NT2/D1 (cell line): ENCODE results near the gene CHID1.

Source experiments
- DNase-seq: peaks from one replicate; pipeline ENCODE4 v3.0.0-alpha.2; 2011; ENCODE audit warnings: low read depth, low spot score
- H3K27me3 ChIP-seq: 2 replicates; pipeline ENCODE4 v1.6.0; 2011; ENCODE audit warnings: mild to moderate bottlenecking; ENCODE audit not compliant: insufficient read length, insufficient read depth
- H3K36me3 ChIP-seq: 2 replicates; pipeline ENCODE4 v1.6.1; 2011; ENCODE audit warnings: mild to moderate bottlenecking, low read length, mixed read lengths; ENCODE audit not compliant: insufficient read depth, insufficient read length
- H3K4me1 ChIP-seq: 2 replicates; pipeline ENCODE4 v1.5.1; 2011; ENCODE audit not compliant: insufficient read depth, insufficient read length
- H3K4me3 ChIP-seq: 2 replicates; pipeline ENCODE4 v1.5.1; 2011; ENCODE audit warnings: low read depth; ENCODE audit not compliant: insufficient read length
- H3K9ac ChIP-seq: 2 replicates; pipeline ENCODE4 v1.6.0; 2011; ENCODE audit warnings: low read depth; ENCODE audit not compliant: insufficient read length
- H3K9me3 ChIP-seq: 2 replicates; pipeline ENCODE4 v1.5.1; 2011; ENCODE audit warnings: mild to moderate bottlenecking, low read length; ENCODE audit not compliant: insufficient read depth
- SUZ12 ChIP-seq: IDR thresholded peaks from 2 replicates; pipeline ENCODE4 v1.6.1; 2011; ENCODE audit not compliant: insufficient read length, insufficient read depth; ENCODE audit errors: extremely low read depth
- YY1 ChIP-seq: IDR thresholded peaks from 2 replicates; pipeline ENCODE4 v1.6.1; 2011; ENCODE audit not compliant: insufficient read length, insufficient read depth
- ZNF274 ChIP-seq: IDR thresholded peaks from 2 replicates; pipeline ENCODE4 v1.6.1; 2011; ENCODE audit warnings: mild to moderate bottlenecking, low read depth, low read length

The CHID1 gene

GRCh38 chr11:954392-955153 lies 44.0 kb upstream of the CHID1 start:
- no peak for DNase-seq
- Histone ChIP-seq H3K4me1 (peaks cover 8% of the 10 kb centered on the region), H3K27me3 (no peaks in the 10 kb centered on the region), H3K9me3 (peaks cover 7% of the 10 kb centered on the region; the same call in 1 of the 2 replicates), H3K9ac (peak overlapping the region; percentile 58), H3K4me3 (no peak overlapping the region), H3K36me3 (peaks cover 50% of the 10 kb centered on the region)
- TF ChIP-seq YY1 (no peak), SUZ12 (no peak), ZNF274 (no peak)

GRCh38 chr11:953512-953911 lies 42.9 kb upstream of the CHID1 start:
- no peak overlapping the region for H3K4me3 ChIP-seq
- peaks cover 14% of the 10 kb centered on the region; the same call in 1 of the 2 replicates for H3K9me3 ChIP-seq
- peaks cover 8% of the 10 kb centered on the region for H3K4me1 ChIP-seq
- no peak for TF ChIP-seq YY1
- TF ChIP-seq SUZ12: no peak
- no peak for TF ChIP-seq ZNF274
- DNase-seq: no peak
- H3K9ac ChIP-seq: no peak overlapping the region
- H3K36me3 ChIP-seq: peaks cover 48% of the 10 kb centered on the region
- H3K27me3 ChIP-seq: no peaks in the 10 kb centered on the region

- TF ChIP-seq YY1 (no peak), ZNF274 (no peak), SUZ12 (no peak)
- H3K4me1 ChIP-seq: peaks cover 8% of the 10 kb centered on the region
Observed at GRCh38 chr11:952406-953385, 42.1 kb upstream of the CHID1 start.

GRCh38 chr11:951507-951906 lies 40.9 kb upstream of the CHID1 start:
- no peak overlapping the region for H3K4me3 ChIP-seq
- peaks cover 48% of the 10 kb centered on the region for H3K36me3 ChIP-seq
- TF ChIP-seq SUZ12 (no peak), YY1 (no peak), ZNF274 (no peak)
- H3K27me3 ChIP-seq: no peaks in the 10 kb centered on the region
- no peak for DNase-seq
- peaks cover 23% of the 10 kb centered on the region; the same call in 1 of the 2 replicates for H3K9me3 ChIP-seq
- peaks cover 8% of the 10 kb centered on the region for H3K4me1 ChIP-seq
- H3K9ac ChIP-seq: no peak overlapping the region

More at GRCh38 chr11:952406-953385, 42.1 kb upstream of the CHID1 start:
- Histone ChIP-seq H3K4me3 (no peak overlapping the region), H3K27me3 (no peaks in the 10 kb centered on the region), H3K36me3 (peaks cover 50% of the 10 kb centered on the region), H3K9ac (peak overlapping the region; percentile 37), H3K9me3 (peaks cover 21% of the 10 kb centered on the region; the same call in 1 of the 2 replicates)
- no peak for DNase-seq

GRCh38 chr11:947744-948143 lies 37.1 kb upstream of the CHID1 start:
- TF ChIP-seq ZNF274 (no peak), SUZ12 (no peak), YY1 (no peak)
- peaks cover 47% of the 10 kb centered on the region for H3K36me3 ChIP-seq
- no peak overlapping the region for H3K4me3 ChIP-seq
- peaks cover 6% of the 10 kb centered on the region for H3K4me1 ChIP-seq
- no peaks in the 10 kb centered on the region for H3K27me3 ChIP-seq
- H3K9me3 ChIP-seq: peaks cover 23% of the 10 kb centered on the region; the same call in 1 of the 2 replicates
- DNase-seq: no peak
- no peak overlapping the region for H3K9ac ChIP-seq

GRCh38 chr11:945986-946385 lies 35.4 kb upstream of the CHID1 start:
- peaks cover 45% of the 10 kb centered on the region for H3K36me3 ChIP-seq
- DNase-seq: peak; percentile 65
- H3K9ac ChIP-seq: no peak overlapping the region
- H3K27me3 ChIP-seq: no peaks in the 10 kb centered on the region
- no peak for TF ChIP-seq SUZ12
- TF ChIP-seq YY1: no peak
- TF ChIP-seq ZNF274: no peak
- H3K4me1 ChIP-seq: peaks cover 9% of the 10 kb centered on the region
- H3K4me3 ChIP-seq: no peak overlapping the region
- peaks cover 23% of the 10 kb centered on the region; the same call in 1 of the 2 replicates for H3K9me3 ChIP-seq

GRCh38 chr11:944711-945470 lies 34.3 kb upstream of the CHID1 start:
- Histone ChIP-seq H3K27me3 (no peaks in the 10 kb centered on the region), H3K4me3 (no peak overlapping the region), H3K36me3 (peaks cover 41% of the 10 kb centered on the region), H3K9me3 (peaks cover 19% of the 10 kb centered on the region; the same call in 1 of the 2 replicates), H3K4me1 (peaks cover 15% of the 10 kb centered on the region), H3K9ac (no peak overlapping the region)
- TF ChIP-seq ZNF274 (no peak), SUZ12 (no peak), YY1 (no peak)
- peak; percentile 96 for DNase-seq
